Spleen (tissue), 7 donors: ENCODE data around the gene NBAS.

Source experiments
- POLR2A ChIP-seq, 3 donors: fragments of 450-650 bp; IDR thresholded peaks; one replicate each; pipeline ENCODE4 v1.5.1; 2017; ENCODE audit warnings: antibody characterized with exemption in 3 of 3, mild to moderate bottlenecking in 1 of 3
- POLR2AphosphoS5 ChIP-seq, 3 donors: sonication (generic); formaldehyde crosslinking; IDR thresholded peaks; one replicate each; pipeline ENCODE4 v1.5.1; 2017; ENCODE audit warnings: antibody characterized with exemption in 3 of 3
- TF ChIP-seq, protein P1 (sequence below), 11 experiments: fragments of 200-600 bp in 7 of 11; fragments of 450-650 bp in 4 of 11; sonication (generic) in 4 of 11; IDR thresholded peaks in 8 of 11; conservative IDR thresholded peaks in 3 of 11; 1 replicate in 7 of 11; 2 replicates in 4 of 11; pipeline versions ENCODE4 v1.4.0 to v1.8.0; 2016 to 2021; ENCODE audit warnings: antibody characterized with exemption in 11 of 11, inconsistent platforms in 4 of 11, mild to moderate bottlenecking in 1 of 11
- donor health status: DM: no; HTN: no; CAD: no; lungs with moderate emphysema.
- donor health status: DM: no; HTN: no; CAD: no.
- donor health status: DM: no; HTN: no; CAD: no.

GRCh38 chr2:15311201-15311907, 249.8 kb downstream of the NBAS start:
- TF ChIP-seq, protein P1, sequence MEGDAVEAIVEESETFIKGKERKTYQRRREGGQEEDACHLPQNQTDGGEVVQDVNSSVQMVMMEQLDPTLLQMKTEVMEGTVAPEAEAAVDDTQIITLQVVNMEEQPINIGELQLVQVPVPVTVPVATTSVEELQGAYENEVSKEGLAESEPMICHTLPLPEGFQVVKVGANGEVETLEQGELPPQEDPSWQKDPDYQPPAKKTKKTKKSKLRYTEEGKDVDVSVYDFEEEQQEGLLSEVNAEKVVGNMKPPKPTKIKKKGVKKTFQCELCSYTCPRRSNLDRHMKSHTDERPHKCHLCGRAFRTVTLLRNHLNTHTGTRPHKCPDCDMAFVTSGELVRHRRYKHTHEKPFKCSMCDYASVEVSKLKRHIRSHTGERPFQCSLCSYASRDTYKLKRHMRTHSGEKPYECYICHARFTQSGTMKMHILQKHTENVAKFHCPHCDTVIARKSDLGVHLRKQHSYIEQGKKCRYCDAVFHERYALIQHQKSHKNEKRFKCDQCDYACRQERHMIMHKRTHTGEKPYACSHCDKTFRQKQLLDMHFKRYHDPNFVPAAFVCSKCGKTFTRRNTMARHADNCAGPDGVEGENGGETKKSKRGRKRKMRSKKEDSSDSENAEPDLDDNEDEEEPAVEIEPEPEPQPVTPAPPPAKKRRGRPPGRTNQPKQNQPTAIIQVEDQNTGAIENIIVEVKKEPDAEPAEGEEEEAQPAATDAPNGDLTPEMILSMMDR (IDR thresholded peaks at IDR 0.05 in 8 of 11, conservative IDR thresholded peaks at IDR 0.05 in 3 of 11): no peak
- TF ChIP-seq POLR2AphosphoS5 (IDR thresholded peaks at IDR 0.05) (no peak), POLR2A (IDR thresholded peaks at IDR 0.05) (no peak)
